Embryonic facial prominence (tissue), 1 donor: ENCODE results near the gene PPP2CA.

Experiments
- DNase-seq: peaks from one replicate; pipeline ENCODE4 v3.0.0-alpha.2; 2016; ENCODE audit errors: extremely low spot score

Gene PPP2CA

GRCh38 chr5:134148316-134148715, 77.6 kb downstream of the PPP2CA start:
- no peak for DNase-seq

- DNase-seq, result no peak
Observed at GRCh38 chr5:134146651-134147518, 79.0 kb downstream of the PPP2CA start.

DNA sequence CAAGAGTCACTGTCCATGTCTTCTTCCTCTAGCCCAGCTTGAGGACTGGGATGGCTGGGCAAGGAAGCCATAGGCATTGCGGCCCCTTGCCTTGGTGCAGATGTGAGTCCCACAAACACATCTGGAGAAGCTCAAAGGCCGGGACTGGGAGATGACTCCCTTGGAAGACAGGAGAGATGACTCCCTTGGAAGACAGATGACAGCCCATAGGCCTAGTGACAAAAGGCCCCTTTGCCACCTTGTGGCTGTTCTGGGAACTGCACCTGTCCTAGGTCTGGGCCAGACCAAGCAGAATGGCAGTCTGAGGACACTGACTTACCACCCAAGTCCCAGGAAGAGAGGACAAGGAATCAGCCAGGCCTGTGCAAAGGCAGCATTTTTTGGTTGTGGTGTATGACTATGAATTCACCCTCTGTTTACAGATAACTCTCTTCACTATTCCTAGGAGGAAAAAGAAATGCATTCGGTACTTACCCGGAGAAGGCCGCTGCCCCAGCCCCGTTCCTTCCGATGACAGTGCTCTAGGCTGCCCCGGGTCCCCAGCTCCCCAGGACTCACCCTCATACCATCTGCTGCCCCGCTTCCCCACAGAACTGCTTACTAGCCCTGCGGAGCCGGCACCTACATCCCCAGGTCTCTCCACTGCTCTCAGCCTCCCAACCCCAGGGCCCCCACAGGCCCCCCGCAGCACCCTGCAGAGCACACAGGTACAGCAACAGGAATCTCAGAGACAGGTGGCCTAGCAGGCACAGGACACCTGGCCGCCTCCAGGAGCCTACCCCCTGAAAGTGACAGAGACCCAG, 79.9 kb downstream of the PPP2CA start:
- DNase-seq, result no peak

GRCh38 chr5:134145041-134145757, 80.7 kb downstream of the PPP2CA start:
- no peak for DNase-seq
